ENCODE data around the gene POLR3A.

DNA sequence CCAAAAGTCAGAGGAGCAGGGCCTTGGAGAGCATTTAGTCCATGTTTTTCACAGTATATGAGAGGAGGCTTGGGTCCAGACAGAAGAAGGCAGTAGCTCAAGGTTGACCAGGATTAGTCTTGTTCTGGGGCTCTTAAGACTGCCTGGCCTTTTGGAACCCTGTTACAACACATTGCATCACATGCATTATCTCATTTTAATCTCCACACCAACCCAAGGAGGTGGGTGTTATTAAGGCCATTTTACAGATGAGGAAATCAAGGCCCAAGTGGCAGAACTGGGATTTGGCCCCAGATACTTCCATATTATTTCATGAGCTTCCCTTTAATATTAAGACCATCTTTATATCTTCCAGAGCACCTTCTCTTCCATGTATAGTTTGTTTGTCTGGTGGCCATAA lies 43.2 kb upstream of the POLR3A start:
- TF ChIP-seq CTCF (IDR thresholded peaks at IDR 0.05; ENCODE audit: poor library complexity): no peak
- no peak for TF ChIP-seq EZH2phosphoT487 (IDR thresholded peaks at IDR 0.05; ENCODE audit: low read depth, severe bottlenecking, unreplicated experiment)
- no peak for TF ChIP-seq EZH2 (IDR thresholded peaks at IDR 0.05; ENCODE audit: borderline replicate concordance)

All from hepatocyte (in vitro differentiated cells).